NB4 (cell line): ENCODE results near the gene UNC13C.

Experiments
- MAX ChIP-seq: IDR thresholded peaks from 2 replicates; pipeline ENCODE4 v1.6.1; 2011; ENCODE audit warnings: low read depth, low read length
- TF ChIP-seq, protein P1 (sequence below): IDR thresholded peaks from one replicate; pipeline ENCODE4 v1.5.1; 2012; ENCODE audit warnings: low read depth, low read length

DNA sequence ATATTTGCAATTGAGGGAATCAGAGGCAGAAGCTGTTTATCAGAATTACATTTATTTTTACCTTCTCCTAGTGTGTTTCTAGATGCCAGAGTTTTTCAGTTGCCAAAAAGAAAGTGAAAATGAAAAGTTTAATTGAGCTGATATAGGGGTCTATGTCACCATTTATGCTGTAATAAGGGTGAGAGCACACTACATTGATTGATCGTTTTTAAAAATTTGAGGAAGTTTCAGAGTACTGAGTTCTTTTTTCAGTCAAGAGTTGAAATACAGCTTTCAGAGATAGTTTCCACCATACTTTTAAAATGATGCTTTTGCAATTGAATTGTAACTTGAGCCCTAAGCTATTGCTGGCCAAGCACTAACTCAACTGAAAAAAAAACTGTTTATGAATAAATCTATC is 326.9 kb downstream of the UNC13C start:
- TF ChIP-seq, protein P1, sequence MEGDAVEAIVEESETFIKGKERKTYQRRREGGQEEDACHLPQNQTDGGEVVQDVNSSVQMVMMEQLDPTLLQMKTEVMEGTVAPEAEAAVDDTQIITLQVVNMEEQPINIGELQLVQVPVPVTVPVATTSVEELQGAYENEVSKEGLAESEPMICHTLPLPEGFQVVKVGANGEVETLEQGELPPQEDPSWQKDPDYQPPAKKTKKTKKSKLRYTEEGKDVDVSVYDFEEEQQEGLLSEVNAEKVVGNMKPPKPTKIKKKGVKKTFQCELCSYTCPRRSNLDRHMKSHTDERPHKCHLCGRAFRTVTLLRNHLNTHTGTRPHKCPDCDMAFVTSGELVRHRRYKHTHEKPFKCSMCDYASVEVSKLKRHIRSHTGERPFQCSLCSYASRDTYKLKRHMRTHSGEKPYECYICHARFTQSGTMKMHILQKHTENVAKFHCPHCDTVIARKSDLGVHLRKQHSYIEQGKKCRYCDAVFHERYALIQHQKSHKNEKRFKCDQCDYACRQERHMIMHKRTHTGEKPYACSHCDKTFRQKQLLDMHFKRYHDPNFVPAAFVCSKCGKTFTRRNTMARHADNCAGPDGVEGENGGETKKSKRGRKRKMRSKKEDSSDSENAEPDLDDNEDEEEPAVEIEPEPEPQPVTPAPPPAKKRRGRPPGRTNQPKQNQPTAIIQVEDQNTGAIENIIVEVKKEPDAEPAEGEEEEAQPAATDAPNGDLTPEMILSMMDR: no peak
- no peak for TF ChIP-seq MAX
